ENCODE results near the gene BOLL.
"Not testable (repeated sequence)": the region's sequence is repeated elsewhere in the genome, so short reads cannot be mapped to it uniquely, and the experiment has no call there.

The BOLL gene, protein sequence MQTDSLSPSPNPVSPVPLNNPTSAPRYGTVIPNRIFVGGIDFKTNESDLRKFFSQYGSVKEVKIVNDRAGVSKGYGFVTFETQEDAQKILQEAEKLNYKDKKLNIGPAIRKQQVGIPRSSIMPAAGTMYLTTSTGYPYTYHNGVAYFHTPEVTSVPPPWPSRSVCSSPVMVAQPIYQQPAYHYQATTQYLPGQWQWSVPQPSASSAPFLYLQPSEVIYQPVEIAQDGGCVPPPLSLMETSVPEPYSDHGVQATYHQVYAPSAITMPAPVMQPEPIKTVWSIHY

DNA sequence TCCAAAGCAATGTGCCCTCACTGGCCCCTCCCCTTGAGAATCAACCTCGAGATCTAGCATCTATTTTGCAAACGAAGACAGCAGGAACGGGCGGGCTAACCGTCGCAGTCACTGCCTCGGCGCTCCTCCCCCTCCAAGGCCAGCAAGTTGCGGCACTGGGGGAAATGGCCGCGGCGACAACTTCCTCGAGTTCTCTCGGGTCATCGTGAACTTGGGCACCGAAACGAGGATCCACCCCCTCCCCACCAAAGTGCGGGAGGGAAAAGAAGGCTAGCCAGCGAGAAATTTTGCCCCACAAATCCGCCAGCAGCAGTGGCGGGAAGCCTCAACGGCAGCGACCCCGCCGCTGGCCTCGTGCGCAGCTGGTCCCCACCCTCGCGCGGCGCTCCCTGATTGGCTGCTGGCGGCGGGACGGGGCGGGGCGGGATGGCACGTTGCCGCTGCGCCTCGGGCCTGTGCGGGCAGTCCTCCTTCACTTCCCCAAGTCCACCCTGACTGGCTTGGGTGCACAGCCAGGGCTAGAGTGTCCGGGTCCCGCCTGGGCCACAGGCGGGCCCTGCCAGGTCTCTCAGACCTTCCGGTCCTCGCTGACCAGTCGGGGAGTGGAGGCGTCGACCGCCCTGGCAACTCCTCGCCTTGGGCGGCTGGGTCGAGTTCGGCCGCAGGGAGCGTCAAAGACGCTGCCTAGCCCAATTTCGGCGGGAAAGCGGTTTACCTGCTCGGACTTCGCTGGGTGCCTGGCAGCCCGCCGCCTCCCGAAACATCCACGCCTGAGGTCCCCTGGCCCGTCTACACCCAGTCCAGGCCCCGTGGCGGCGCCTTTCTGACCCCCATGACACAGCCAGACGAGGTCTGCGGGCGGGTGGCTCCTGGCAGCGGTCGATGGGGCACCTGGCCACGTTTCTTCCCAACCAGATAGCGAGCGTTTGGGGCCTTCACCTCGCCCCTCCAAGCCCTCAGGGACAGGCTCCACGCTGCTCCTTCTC is at the start of gene BOLL:
TSS of gene BOLL (minus strand) at position 364 of the 986 bp plus-strand sequence. CDS start 3,469 bp downstream, outside the sequence.
- DNase-seq (ENCODE audit: low read depth in 4 of 4, low spot score in 1 of 4): no peak

DNA sequence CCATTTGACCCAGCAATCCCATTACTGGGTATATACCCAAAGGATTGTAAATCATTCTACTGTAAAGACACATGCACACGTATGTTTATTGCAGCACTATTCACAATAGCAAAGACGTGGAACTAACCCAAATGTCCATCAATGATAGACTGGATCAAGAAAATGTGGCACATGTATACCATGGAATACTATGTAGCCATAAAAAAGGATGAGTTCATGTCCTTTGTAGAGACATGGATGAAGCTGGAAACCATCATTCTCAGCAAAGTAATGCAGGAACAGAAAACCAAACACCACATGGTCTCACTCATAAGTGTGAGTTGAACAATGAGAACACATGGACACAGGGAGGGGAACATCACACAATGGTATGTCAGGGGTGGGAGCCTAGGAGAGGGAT is 49.7 kb upstream of the BOLL start:
- DNase-seq (ENCODE audit: low read depth in 4 of 4, low spot score in 1 of 4): not testable (repeated sequence)

DNA sequence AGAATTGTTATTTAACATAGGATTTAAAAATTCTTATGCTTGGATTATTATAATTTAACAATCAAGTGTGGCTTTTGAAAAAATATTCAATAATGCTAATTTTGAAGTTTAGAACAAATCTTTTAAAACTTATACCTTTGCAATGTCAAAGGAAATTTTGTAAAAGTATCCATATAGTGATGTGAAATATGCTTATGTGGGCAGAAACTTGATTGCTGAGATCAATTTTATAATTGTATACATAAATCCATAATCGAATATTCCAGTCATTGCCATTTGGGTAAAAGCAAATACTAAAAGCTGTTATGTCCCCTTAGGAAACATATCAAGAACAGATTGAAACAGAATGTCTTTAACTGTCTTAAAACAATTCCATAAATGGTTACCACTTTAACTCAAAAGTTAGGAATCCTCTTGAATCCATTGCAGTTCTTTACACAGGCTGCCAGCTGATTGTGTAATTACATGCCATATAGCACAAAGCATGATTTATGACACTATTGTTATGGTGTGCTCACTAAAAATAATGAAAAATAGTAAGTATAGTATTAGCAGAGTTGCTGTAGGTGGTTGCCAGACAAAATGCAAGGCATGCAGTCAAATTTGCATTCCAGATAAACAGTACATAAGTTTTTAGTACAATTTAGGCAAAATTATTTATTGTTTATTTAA is 43.5 kb upstream of the BOLL start:
- DNase-seq (ENCODE audit: low read depth in 4 of 4, low spot score in 1 of 4): no peak

DNA sequence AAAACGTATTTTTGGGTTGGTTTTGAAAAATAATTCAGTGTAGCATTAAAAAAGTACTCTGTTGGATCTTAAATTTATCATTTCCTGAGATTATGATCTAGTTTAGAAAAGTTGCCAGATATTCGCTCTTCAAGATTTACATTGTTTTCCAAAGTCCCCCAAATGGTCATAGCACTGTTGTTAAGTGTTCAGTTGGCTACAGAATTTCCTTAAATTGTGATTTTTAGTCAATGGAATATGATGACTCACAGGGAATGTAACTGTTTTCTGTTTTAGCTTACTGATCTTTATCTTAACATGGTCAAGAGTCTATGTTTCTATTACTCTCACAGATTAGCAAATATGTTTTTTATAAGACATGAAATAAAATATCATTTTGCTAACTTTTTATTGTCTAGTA is 42.5 kb upstream of the BOLL start:
- no peak for DNase-seq (ENCODE audit: low read depth in 4 of 4, low spot score in 1 of 4)

DNA sequence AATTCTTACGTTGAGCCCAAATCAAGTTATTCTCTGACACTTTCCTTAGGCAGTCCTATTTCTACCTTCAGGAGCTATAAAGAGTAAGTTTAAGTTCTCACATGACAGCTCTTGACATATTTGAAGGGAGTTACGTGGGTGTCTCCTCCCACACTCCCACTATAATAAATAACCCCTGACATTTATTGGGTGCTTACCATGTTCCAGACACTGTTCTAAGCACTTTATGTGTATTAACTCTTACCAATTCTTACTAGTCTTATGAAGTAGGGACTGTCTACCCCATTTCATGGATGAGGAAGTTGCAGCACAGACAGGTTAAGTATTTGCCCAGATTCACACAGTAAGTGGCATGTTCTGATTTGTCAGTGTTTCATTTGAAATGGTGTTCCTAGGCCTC is 37.2 kb upstream of the BOLL start:
- DNase-seq (ENCODE audit: low read depth in 4 of 4, low spot score in 1 of 4): no peak

DNA sequence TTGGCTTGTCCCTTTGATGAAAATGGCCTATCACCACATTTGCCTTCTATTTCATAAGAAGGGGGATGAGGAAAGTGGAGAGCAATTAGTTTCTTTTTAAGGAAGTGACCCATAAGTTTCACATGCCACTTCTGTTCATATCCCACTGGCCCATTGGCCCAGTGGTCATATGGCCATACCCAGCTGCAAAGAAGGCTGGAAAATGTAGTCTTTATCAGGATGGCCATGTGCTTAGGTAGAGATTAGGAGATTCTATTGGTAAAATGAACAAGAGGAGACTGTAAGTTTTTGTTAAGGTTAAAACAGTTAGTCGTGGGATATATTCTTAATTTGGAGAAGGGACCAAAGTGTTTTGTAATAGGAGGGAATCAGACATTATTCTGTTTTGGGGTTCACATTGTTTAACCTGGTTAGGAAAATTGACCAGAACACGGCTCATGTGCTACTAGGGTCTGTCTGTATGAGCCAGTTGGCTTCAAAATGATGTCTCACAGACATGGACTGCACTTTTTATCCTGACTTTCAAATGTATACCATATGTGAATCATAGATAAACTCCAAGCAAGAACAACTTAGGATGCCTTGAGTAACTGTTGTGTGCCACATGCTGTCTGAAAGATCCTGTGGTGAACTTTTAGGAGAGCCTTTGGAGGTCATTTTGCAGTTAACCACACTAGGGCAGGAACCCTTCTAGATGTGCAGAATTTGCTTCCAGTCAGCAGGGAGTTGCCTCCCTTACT is 36.6 kb upstream of the BOLL start:
- no peak for DNase-seq (ENCODE audit: low read depth in 4 of 4, low spot score in 1 of 4)

DNA sequence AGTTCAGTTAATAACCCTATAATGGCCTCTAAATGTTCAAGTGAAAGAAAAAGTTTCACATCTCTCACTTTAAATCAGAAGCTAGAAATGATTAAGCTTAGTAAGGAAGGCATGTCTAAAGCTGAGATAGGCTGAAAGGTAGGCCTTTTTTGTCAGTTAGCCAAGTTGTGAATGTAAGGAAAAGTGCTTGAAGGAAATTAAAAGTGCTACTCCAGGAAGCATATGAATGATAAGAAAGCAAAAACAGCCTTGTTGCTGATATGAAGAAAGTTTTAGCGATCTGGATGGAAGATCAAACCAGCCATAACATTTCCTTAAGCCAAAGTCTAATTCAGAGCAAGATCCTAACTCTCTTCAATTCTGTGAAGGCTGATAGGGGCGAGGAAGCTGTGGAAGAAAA is 29.4 kb upstream of the BOLL start:
- no peak for DNase-seq (ENCODE audit: low read depth in 4 of 4, low spot score in 1 of 4)

DNA sequence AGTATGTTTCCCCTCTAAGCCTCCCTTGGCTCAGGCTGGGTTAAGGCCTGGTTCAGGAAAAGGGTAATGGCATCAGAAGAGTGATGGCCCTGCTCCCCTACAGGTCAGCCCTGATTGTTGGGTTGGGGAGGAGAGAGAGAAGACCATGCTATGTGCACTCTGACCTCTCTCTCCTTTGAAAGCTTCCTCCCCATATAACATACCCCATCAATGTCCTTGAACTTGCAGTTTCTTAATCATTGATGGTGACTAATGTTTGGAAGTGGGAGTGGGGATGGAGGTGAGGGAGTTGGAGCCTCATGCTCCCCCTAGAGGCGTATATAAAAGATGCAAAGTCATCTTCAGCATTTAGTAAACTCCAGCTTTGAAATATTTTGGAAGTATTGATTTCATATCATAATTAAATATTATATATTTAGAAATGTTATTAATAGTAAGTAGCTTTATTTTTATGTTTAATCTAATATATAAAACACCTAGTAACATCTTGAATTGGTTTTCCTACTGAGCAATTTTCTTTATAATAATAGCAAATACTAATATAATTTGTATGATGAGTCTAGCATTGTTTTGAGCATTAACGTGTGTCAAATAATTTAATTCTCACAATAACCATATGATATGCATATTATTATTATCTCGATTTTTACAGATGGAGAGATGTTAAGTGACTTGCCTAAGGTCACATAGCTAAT is 28.1 kb upstream of the BOLL start:
- no peak for DNase-seq (ENCODE audit: low read depth in 4 of 4, low spot score in 1 of 4)

DNA sequence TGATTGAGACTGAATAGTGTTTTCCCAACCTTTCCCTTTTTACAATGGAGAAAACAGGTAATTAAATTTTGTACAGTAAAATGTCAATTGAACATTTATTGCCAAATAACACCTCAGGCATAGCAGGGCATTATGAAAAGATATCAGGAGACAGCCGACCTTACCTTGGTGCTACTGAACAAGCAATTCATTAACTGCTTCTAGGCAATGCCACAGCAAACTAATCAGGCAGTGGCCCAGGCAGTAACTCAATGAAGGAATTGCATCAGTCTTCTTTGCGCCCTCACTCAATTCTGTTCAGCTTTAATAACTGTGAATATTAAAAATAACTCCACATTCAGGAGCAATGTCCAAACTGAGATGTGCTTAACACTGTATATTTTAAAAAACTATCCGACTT is 25.4 kb upstream of the BOLL start:
- DNase-seq (ENCODE audit: low read depth in 4 of 4, low spot score in 1 of 4): no peak

DNA sequence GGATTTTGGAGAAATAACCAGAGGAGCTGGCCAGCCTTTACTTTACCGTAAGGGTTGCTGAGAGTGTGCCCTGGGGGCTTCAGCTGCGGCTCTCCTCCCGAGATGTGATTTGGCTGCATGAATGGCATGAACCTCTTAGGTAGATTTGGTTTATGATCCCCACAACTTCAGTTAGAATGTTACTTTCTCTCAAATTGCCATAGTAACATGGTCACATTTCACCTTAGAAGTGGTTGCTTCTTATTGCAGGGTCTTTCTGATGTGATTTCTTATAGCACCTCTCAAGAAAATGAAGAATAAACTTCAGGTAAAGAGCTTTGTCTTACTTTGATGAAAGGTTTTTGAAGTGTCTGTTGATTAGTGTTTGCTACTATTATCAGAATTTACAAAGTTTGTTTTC is 24.9 kb upstream of the BOLL start:
- DNase-seq (ENCODE audit: low read depth in 4 of 4, low spot score in 1 of 4): no peak

DNA sequence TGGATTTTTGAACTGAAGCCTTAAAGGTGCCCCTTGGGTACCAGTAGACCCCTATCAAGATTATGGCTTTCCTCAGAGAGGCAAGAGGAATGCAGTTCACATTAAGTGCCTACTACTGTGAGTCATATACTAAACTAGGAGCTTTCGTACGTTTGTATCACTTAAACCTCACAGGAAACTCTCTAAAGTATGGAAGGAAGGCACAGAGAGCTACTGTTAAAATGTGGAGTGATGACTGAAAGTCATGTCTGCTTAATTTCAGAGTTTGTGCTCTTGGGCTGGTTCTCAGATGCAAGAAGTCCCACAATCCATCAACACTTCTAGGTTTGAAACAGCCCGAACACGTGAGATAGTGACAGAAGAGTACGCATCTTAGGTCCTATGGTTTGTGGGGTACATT is 23.9 kb upstream of the BOLL start:
- DNase-seq (ENCODE audit: low read depth in 4 of 4, low spot score in 1 of 4): no peak

DNA sequence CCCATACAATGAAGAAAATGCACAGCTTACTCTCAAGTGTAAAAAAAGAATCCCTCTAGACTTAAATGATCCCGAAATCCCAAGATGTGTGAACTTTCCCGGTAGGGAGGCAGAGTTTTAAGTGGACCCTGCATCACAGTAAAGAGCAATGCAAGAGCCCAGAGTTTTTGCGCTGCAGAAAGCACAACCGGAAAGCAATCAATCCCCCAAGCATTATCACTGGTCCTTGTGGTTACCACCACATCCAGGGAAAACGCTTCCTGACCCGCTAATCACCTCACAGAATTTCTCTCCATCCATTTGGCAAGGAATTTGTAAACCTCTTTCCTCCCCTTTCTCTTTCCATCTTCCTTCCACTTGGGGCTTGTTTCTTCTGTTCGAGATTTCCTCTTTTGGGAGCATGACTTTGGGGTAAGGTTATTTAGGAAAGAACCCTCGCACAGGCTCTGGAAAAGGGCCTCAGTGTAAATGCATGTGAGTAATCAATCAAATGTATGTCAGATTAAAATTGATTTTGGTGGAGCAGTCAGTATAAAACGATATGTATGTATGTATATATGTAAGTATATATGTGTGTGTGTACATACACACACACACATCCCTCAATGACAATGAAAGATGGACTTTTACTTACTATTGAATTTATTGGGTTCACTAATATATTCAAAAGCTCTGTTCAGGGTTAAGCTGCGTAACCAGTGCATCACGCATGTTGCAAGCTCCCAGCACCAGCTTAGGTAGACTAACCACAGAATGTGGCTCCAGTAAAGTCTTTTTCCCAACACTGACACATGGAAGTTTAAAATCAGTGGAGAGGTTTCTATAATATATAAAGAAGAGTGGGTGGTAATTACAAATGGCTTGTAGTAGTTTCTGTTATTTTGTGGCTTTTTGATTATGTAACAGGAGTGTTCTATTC is 20.9 kb upstream of the BOLL start:
- no peak for DNase-seq (ENCODE audit: low read depth in 4 of 4, low spot score in 1 of 4)

DNA sequence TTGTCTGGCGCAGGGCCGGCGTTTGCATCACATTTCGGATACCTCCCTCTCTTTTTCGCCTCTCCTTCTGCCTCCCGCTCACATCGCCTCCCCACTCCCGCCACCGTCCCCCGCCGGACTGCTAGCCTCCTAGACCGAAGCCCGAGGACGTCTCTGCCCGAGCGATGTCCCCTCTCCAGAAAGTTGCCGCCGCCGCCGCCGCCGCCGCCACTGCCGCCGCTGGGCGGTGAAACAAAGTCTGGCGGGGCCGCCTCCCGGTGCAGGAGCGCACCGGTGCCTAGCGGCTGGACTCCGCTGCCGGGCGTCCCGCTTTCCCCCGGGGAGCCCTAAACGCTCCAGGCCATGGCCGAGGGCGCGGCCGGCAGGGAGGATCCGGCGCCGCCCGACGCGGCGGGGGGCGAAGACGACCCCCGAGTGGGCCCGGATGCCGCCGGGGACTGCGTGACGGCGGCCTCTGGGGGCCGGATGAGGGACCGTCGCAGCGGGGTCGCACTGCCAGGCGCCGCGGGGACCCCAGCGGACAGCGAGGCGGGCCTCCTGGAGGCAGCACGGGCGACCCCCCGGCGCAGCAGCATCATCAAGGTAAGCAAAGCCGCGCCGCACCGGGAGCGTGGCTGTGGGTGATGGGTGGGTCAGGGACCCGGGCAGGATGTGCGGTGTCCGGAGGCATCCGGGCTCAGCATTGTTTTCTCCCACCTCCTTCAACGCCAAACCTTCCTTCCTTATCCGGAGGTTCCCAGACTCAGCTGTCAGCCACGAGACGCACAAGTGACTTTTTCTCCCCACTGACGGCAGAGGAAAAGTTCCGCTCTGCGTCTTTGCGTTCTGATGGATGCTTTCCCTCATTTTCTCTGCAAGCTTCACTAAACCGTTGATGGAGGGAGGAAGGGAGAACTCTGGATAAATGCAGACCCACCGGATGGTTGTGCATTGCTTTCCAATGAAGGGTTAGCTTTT is 19.9 kb upstream of the BOLL start:
- DNase-seq (ENCODE audit: low read depth in 4 of 4, low spot score in 1 of 4): peak in 1 of 4 experiments; percentile 25

DNA sequence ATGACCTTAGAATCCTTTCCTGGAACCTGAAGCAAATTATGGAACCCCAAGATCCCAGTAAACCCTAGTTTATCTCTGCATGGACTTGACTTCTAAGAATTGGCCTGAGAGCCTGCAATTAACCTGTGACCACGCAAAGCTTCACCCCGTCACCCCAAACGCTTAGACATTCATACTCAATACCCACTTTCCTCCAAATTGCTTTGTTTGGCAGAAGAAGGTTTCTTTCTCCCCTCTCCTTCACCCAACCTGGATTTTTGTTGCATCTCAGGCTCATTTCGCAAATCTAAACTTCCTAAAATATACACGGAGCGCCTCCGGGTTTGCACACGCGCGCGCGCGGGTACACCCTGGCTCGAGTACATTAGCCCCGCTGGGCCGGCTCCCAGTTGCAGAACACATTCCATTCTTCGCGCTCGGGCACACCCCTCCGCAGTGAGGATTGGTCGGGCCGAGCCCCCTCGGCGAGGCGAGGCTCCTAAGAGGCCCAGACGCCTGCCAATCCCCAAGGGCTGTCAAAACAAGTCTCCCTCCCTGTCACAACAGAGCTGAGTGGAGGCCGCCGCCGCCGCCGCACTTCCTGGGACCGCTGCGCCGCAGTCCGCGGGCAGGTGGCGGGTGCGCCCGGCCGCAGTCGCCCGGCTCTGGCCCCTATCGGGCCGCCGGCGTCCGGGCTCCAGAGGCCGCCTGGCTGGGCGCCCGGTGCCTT is 19.1 kb upstream of the BOLL start, which contains the start of gene PLCL1:
TSS of gene PLCL1 (plus strand) at position 545 of the 709 bp plus-strand sequence.
- peak; percentile 71 to 86 (median 78) for DNase-seq (ENCODE audit: low read depth in 4 of 4, low spot score in 1 of 4)

DNA sequence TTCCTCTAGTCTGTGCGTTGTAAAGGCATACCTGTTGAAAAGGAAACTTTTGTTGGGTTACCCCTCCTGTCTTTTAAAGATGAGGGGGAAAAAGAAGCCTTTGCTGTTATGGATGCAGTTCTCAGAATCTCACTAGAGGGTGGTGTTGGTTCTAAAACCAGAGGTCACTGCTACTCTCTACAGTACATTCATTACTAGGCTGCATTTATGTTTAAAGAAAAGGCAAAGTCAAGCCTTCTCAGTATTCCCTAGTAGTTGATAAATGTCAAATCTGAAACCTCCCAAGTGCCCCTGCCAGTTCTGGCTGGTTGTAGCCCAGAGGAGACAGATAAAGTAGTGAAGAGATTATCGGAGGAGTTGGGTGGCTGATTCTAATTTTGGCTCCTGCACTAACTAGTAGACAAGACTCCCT is 17.9 kb upstream of the BOLL start:
- DNase-seq (ENCODE audit: low read depth in 4 of 4, low spot score in 1 of 4): no peak

DNA sequence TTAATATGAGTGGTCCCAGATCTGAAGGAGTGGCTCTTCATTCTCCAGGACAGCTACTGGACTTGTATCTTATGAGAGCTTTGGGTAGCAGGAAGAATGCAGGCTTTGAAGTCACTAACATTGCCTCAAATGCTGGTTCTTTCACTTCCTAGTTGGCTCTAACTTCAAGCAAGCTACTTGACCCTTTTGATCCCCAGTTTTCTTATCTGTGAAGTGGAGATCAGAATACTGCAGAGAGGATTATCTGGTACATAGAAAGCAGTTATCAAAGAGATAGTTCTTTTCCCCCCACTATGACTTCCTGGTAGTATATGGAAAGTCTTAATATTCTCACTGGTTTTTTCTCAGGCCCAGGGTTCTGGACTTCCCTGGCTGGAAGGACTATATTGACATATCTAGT is 15.9 kb upstream of the BOLL start:
- no peak for DNase-seq (ENCODE audit: low read depth in 4 of 4, low spot score in 1 of 4)

DNA sequence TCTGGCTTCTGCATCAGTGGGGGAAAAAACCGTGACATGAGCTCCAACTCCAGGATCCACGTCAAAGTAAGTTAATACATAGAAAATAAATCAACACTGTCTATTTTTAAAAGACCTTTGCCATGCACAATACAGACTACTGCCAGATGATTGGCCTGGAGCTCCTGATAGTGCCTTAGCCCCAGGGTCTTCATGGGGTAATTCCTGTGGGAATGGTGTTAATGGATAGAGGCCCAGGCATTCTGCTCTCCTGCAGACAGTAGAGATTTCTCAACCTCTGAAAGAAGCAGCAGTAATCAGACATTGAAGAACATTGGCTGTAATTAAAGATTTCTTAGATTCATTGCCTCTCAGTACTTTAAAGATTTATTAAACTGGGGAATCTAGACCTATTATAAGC is 15.0 kb upstream of the BOLL start:
- no peak for DNase-seq (ENCODE audit: low read depth in 4 of 4, low spot score in 1 of 4)

DNA sequence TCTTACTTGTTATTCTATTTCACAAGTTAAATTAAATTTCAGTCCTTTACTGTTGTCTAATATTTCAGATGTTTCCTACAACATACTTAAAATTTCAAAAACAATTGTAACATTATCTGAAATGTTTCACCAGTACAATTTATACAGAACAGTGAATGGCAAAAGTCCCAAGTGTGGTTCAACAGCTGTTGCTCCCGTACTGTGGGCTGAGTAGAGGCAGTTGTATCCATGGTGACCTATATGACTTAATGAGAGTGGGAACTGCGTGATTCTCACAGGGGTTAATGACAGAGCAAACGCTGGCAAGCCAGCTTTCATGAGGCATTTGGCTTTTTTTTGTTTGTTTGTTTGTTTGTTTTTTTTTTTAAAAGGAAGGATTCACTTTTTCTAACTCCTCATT is 13.9 kb upstream of the BOLL start:
- no peak for DNase-seq (ENCODE audit: low read depth in 4 of 4, low spot score in 1 of 4)
